GM21825 (cell line): ENCODE results near the gene ALKBH6.
A peak's percentile ranks its signal among the peaks of the same experiment; 100 is the strongest.
"Not testable (repeated sequence)": the region's sequence is repeated elsewhere in the genome, so short reads cannot be mapped to it uniquely, and the experiment has no call there.

Experiments used
- ATAC-seq: cut with Tn5 transposase; IDR thresholded peaks from one replicate; pipeline ENCODE4 v1.9.1; 2021; ENCODE audit warnings: mild to moderate bottlenecking, moderate library complexity; ENCODE audit not compliant: unreplicated experiment

The ALKBH6 gene

GRCh38 chr19:36014012-36014924 lies at the start of gene ALKBH6:
TSS of gene ALKBH6 (minus strand) at chr19:36014213. CDS start at chr19:36013397, 816 bp downstream.
- peak; percentile 89 for ATAC-seq

- no peak for ATAC-seq
Observed at GRCh38 chr19:36061367-36061766, 47.4 kb upstream of the ALKBH6 start.

GRCh38 chr19:36060430-36060829 lies 46.4 kb upstream of the ALKBH6 start:
- no peak for ATAC-seq

- ATAC-seq = no peak
Observed at GRCh38 chr19:36059180-36059910, 45.3 kb upstream of the ALKBH6 start.

GRCh38 chr19:36058481-36059179 lies 44.6 kb upstream of the ALKBH6 start:
- ATAC-seq = no peak

GRCh38 chr19:36054733-36055686 lies 41.0 kb upstream of the ALKBH6 start, which contains the start of gene WDR62:
TSS of gene WDR62 (plus strand) at chr19:36054897. CDS start at chr19:36054972, 75 bp downstream.
- ATAC-seq = peak; percentile 63

GRCh38 chr19:36054119-36054732 lies 40.2 kb upstream of the ALKBH6 start, which contains the start of gene THAP8:
TSS of gene THAP8 (minus strand) at chr19:36054285. CDS start at chr19:36054217, 68 bp downstream.
- ATAC-seq = peak; percentile 78

GRCh38 chr19:36051637-36052036 lies 37.6 kb upstream of the ALKBH6 start:
- no peak for ATAC-seq

GRCh38 chr19:36051236-36051635 lies 37.2 kb upstream of the ALKBH6 start:
- no peak for ATAC-seq

GRCh38 chr19:36049080-36049698 lies 35.2 kb upstream of the ALKBH6 start:
- no peak for ATAC-seq

- ATAC-seq = no peak
Observed at GRCh38 chr19:36047835-36048234, 33.8 kb upstream of the ALKBH6 start.

- ATAC-seq = no peak
Observed at GRCh38 chr19:36046443-36047050, 32.5 kb upstream of the ALKBH6 start.

- no peak for ATAC-seq
Observed at GRCh38 chr19:36043952-36044351, 29.9 kb upstream of the ALKBH6 start.

- ATAC-seq = no peak
Observed at GRCh38 chr19:36041831-36042230, 27.8 kb upstream of the ALKBH6 start.

GRCh38 chr19:36041092-36041491 lies 27.1 kb upstream of the ALKBH6 start:
- not testable (repeated sequence) for ATAC-seq

GRCh38 chr19:36040495-36040894 lies 26.5 kb upstream of the ALKBH6 start:
- ATAC-seq = no peak

GRCh38 chr19:36032251-36033104 lies 18.5 kb upstream of the ALKBH6 start, which contains the start of gene CLIP3:
TSS of gene CLIP3 (minus strand) at chr19:36032873. CDS start at chr19:36032357, 516 bp downstream.
- ATAC-seq = no peak

GRCh38 chr19:36031308-36031707 lies 17.3 kb upstream of the ALKBH6 start:
- ATAC-seq = no peak
